Neural cell (in vitro differentiated cells): ENCODE data around the gene ZNF407. TPM values are rescaled to one million over a fixed set of nuclear protein-coding genes. Genes with fewer than 3 reads are reported as not detected.

Experiments
- H2AFZ ChIP-seq: fragments of 200-600, 300-800 bp; sonication (generic), shearing (Covaris generic); 2 replicates; pipeline ENCODE4 v1.6.0; 2014; ENCODE audit warnings: low read depth, mild to moderate bottlenecking, antibody characterized with exemption, low read length, moderate library complexity
- H3F3A ChIP-seq: fragments of 200-600 bp; shearing (Covaris generic); 2 replicates; pipeline ENCODE4 v1.6.1; 2016; ENCODE audit warnings: mild to moderate bottlenecking, moderate library complexity, mixed read lengths, antibody characterized with exemption, low read length; ENCODE audit not compliant: insufficient read depth, poor library complexity, severe bottlenecking
- H3K27ac ChIP-seq: fragments of 200-600, 300-800 bp; sonication (generic), shearing (Covaris generic); 2 replicates; pipeline ENCODE4 v1.5.1; 2014; ENCODE audit warnings: mild to moderate bottlenecking, low read length, moderate library complexity
- H3K27me3 ChIP-seq: fragments of 300-800, 200-600 bp; sonication (generic), shearing (Covaris generic); 2 replicates; pipeline ENCODE4 v1.6.0; 2014; ENCODE audit warnings: mild to moderate bottlenecking, low read depth, low read length, moderate library complexity; ENCODE audit not compliant: insufficient read depth
- H3K36me3 ChIP-seq: fragments of 300-800, 200-600 bp; sonication (generic), shearing (Covaris generic); 2 replicates; pipeline ENCODE4 v1.5.1; 2014; ENCODE audit warnings: mild to moderate bottlenecking, antibody characterized with exemption, low read length, moderate library complexity; ENCODE audit not compliant: insufficient read depth
- H3K4me2 ChIP-seq: fragments of 300-800, 200-600 bp; sonication (generic), shearing (Covaris generic); 2 replicates; pipeline ENCODE4 v1.6.0; 2014; ENCODE audit warnings: mild to moderate bottlenecking, low read length
- H3K4me3 ChIP-seq: fragments of 300-800, 200-600 bp; sonication (generic), shearing (Covaris generic); 2 replicates; pipeline ENCODE4 v1.5.1; 2014; ENCODE audit warnings: mild to moderate bottlenecking, low read length, moderate library complexity
- H3K79me2 ChIP-seq: fragments of 200-600 bp; shearing (Covaris generic); replicated peaks from 2 replicates; pipeline ENCODE4 v1.6.0; 2014; ENCODE audit warnings: mild to moderate bottlenecking, low read length, moderate library complexity; ENCODE audit not compliant: insufficient read depth
- H3K9ac ChIP-seq: fragments of 300-800, 200-600 bp; sonication (generic), shearing (Covaris generic); 2 replicates; pipeline ENCODE4 v1.6.1; 2016; ENCODE audit warnings: mild to moderate bottlenecking, low read length, mixed read lengths
- H3K9me2 ChIP-seq: fragments of 200-600 bp; shearing (Covaris generic); 2 replicates; pipeline ENCODE4 v1.6.1; 2016; ENCODE audit warnings: mild to moderate bottlenecking, low read length, mixed read lengths; ENCODE audit not compliant: insufficient read depth
- H3K9me3 ChIP-seq: fragments of 200-600, 300-800 bp; sonication (generic), shearing (Covaris generic); 2 replicates; pipeline ENCODE4 v1.6.1; 2016; ENCODE audit warnings: mild to moderate bottlenecking, mixed run types, low read length, moderate library complexity, mixed read lengths
- H4K20me1 ChIP-seq: fragments of 200-600 bp; shearing (Covaris generic); 2 replicates; pipeline ENCODE4 v1.6.1; 2016; ENCODE audit warnings: mild to moderate bottlenecking, mixed run types; ENCODE audit not compliant: insufficient read depth
- EP300 ChIP-seq: fragments of 450-650 bp; conservative IDR thresholded peaks from 2 replicates; pipeline ENCODE4 v1.6.1; 2014; ENCODE audit warnings: antibody characterized with exemption, mild to moderate bottlenecking, moderate library complexity; ENCODE audit not compliant: poor library complexity, severe bottlenecking
- EZH2 ChIP-seq: fragments of 200-600, 300-800 bp; shearing (Covaris generic), sonication (generic); IDR thresholded peaks from 2 replicates; pipeline ENCODE4 v1.6.1; 2014; ENCODE audit warnings: antibody characterized with exemption, low read length, borderline replicate concordance, mild to moderate bottlenecking; ENCODE audit not compliant: insufficient read depth, poor library complexity, severe bottlenecking
- MXI1 ChIP-seq: fragments of 450-650 bp; conservative IDR thresholded peaks from 2 replicates; pipeline ENCODE4 v1.6.1; 2014; ENCODE audit warnings: antibody characterized with exemption, mild to moderate bottlenecking; ENCODE audit not compliant: poor library complexity, severe bottlenecking
- POLR2AphosphoS5 ChIP-seq: IDR thresholded peaks from 2 replicates; pipeline ENCODE4 v1.6.1; 2012
- RAD21 ChIP-seq: fragments of 450-650 bp; conservative IDR thresholded peaks from 2 replicates; pipeline ENCODE4 v1.6.1; 2014; ENCODE audit warnings: antibody characterized with exemption, mild to moderate bottlenecking, moderate library complexity
- SMC3 ChIP-seq: fragments of 450-650 bp; conservative IDR thresholded peaks from 2 replicates; pipeline ENCODE4 v1.6.1; 2014; ENCODE audit warnings: antibody characterized with exemption, mild to moderate bottlenecking, moderate library complexity; ENCODE audit not compliant: poor library complexity
- TAF1 ChIP-seq: IDR thresholded peaks from 2 replicates; pipeline ENCODE4 v1.6.1; 2012; ENCODE audit warnings: low read depth
- polyA plus RNA-seq: library from polyadenylated mRNA; depleted of rRNA; stranded (reverse); fragments of >200 nt; gene quantifications from 2 replicates; pipeline ENCODE4 v1.2.3, GENCODE V29; 2014
- TF ChIP-seq, protein P1 (sequence below): IDR thresholded peaks from 2 replicates; pipeline ENCODE4 v1.6.1; 2012; ENCODE audit warnings: borderline replicate concordance
- TF ChIP-seq, protein P2 (sequence below): fragments of 450-650 bp; IDR thresholded peaks from 2 replicates; pipeline ENCODE4 v1.5.1; 2014; ENCODE audit warnings: antibody characterized with exemption, mild to moderate bottlenecking, moderate library complexity; ENCODE audit not compliant: poor library complexity, severe bottlenecking

The ZNF407 gene
- polyA plus RNA-seq, 1 donor from 2014 or later: 2.9 TPM

DNA sequence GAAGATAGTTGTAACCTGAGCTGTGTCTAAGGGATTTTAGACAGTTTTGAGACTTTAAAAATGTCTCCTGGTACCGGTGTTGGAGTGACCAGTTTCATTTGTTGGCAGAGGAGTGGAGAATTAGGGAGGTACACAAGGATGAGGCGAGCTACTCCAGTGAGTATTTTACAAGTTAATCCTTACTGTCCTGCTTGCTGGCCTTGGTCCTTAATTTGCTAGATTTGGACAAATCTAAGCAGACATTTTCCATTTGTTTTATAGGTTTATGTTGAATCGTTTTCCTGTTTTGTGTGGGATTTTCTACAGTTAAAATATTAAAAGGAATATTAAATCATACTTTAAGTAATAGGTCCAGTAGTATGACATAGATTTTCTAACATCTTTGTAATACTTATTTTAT, 101.8 kb downstream of the ZNF407 start:
- Histone ChIP-seq H3F3A (no peaks in the 10 kb centered on the region), H3K79me2 (no peaks in the 10 kb centered on the region), H3K27me3 (no peaks in the 10 kb centered on the region), H3K27ac (no peak overlapping the region), H3K36me3 (no peaks in the 10 kb centered on the region), H3K4me3 (no peak overlapping the region), H3K9me2 (no peaks in the 10 kb centered on the region), H3K9me3 (no peaks in the 10 kb centered on the region), H3K9ac (no peak overlapping the region), H4K20me1 (no peaks in the 10 kb centered on the region), H3K4me2 (no peak overlapping the region), H2AFZ (no peak overlapping the region)
- TF ChIP-seq SMC3 (no peak), EP300 (no peak), RAD21 (no peak), EZH2 (no peak), MXI1 (no peak), POLR2AphosphoS5 (no peak), TAF1 (no peak)
- TF ChIP-seq, protein P1, sequence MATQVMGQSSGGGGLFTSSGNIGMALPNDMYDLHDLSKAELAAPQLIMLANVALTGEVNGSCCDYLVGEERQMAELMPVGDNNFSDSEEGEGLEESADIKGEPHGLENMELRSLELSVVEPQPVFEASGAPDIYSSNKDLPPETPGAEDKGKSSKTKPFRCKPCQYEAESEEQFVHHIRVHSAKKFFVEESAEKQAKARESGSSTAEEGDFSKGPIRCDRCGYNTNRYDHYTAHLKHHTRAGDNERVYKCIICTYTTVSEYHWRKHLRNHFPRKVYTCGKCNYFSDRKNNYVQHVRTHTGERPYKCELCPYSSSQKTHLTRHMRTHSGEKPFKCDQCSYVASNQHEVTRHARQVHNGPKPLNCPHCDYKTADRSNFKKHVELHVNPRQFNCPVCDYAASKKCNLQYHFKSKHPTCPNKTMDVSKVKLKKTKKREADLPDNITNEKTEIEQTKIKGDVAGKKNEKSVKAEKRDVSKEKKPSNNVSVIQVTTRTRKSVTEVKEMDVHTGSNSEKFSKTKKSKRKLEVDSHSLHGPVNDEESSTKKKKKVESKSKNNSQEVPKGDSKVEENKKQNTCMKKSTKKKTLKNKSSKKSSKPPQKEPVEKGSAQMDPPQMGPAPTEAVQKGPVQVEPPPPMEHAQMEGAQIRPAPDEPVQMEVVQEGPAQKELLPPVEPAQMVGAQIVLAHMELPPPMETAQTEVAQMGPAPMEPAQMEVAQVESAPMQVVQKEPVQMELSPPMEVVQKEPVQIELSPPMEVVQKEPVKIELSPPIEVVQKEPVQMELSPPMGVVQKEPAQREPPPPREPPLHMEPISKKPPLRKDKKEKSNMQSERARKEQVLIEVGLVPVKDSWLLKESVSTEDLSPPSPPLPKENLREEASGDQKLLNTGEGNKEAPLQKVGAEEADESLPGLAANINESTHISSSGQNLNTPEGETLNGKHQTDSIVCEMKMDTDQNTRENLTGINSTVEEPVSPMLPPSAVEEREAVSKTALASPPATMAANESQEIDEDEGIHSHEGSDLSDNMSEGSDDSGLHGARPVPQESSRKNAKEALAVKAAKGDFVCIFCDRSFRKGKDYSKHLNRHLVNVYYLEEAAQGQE: no peak
- TF ChIP-seq, protein P2, sequence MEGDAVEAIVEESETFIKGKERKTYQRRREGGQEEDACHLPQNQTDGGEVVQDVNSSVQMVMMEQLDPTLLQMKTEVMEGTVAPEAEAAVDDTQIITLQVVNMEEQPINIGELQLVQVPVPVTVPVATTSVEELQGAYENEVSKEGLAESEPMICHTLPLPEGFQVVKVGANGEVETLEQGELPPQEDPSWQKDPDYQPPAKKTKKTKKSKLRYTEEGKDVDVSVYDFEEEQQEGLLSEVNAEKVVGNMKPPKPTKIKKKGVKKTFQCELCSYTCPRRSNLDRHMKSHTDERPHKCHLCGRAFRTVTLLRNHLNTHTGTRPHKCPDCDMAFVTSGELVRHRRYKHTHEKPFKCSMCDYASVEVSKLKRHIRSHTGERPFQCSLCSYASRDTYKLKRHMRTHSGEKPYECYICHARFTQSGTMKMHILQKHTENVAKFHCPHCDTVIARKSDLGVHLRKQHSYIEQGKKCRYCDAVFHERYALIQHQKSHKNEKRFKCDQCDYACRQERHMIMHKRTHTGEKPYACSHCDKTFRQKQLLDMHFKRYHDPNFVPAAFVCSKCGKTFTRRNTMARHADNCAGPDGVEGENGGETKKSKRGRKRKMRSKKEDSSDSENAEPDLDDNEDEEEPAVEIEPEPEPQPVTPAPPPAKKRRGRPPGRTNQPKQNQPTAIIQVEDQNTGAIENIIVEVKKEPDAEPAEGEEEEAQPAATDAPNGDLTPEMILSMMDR: no peak

DNA sequence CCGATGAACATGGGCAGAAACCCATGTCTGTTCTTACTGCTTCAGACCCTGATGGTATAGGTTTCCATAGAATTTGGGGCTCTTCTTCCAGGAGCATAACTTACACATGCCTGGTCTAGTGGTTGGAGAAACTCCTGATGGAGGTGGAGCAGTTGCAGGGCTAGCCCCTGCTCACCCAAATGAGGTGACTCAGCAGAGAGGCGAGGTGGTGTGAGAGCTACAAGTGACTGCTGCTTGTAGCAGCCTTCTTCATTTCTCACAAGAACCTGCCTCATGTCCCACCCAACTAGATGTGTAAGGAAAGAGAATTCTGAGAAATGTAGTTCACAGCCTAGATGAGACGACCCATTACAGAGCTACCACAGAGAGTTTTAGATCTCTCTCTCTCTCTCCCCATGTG, 105.3 kb downstream of the ZNF407 start:
- H3K79me2 ChIP-seq: no peaks in the 10 kb centered on the region
- H3K27ac ChIP-seq: no peak overlapping the region
- no peak overlapping the region for H3K4me2 ChIP-seq
- TF ChIP-seq SMC3 (no peak), POLR2AphosphoS5 (no peak), EZH2 (no peak), RAD21 (no peak), TAF1 (no peak), MXI1 (no peak), EP300 (no peak)
- TF ChIP-seq, protein P2: no peak
- TF ChIP-seq, protein P1: no peak
- H3K9me3 ChIP-seq: no peaks in the 10 kb centered on the region
- H3K9me2 ChIP-seq: no peaks in the 10 kb centered on the region
- no peaks in the 10 kb centered on the region for H3K27me3 ChIP-seq
- no peak overlapping the region for H3K9ac ChIP-seq
- no peak overlapping the region for H2AFZ ChIP-seq
- H3K36me3 ChIP-seq: no peaks in the 10 kb centered on the region
- no peak overlapping the region for H3K4me3 ChIP-seq
- no peaks in the 10 kb centered on the region for H3F3A ChIP-seq
- H4K20me1 ChIP-seq: no peaks in the 10 kb centered on the region
